K562 (cell line): ENCODE data around the gene FRMPD2. TPM values are rescaled to one million over a fixed set of nuclear protein-coding genes. Genes with fewer than 3 reads are reported as not detected.

Experiments used
- POLR2G ChIP-seq: fragments of 200-400 bp; formaldehyde crosslinking; IDR thresholded peaks from 2 replicates; pipeline ENCODE4 v1.6.1; 2017; ENCODE audit warnings: low read depth, mild to moderate bottlenecking, antibody characterized with exemption, low read length, moderate library complexity
- RFX7 ChIP-seq: fragments of 250-450 bp; sonication (Bioruptor Pico); IDR thresholded peaks from 2 replicates; pipeline ENCODE4 v1.5.1; 2021; ENCODE audit warnings: mild to moderate bottlenecking
- ZNF395 ChIP-seq: fragments of 200-800 bp; sonication (Bioruptor generic); IDR thresholded peaks from 2 replicates; pipeline ENCODE4 v1.6.1; 2017; ENCODE audit warnings: missing genetic modification characterization, missing compliant biosample characterization
- polyA plus RNA-seq, 8 experiments: library from polyadenylated mRNA; depleted of rRNA in 4 of 8; stranded (reverse) in 5 of 8; unstranded in 3 of 8; fragments of >200 nt; fragmentation: Nextera tagmentation in 2 of 8; fragmentation: Illumina TruSeq in 1 of 8; extraction: Ambion mirVana in 2 of 8; extraction: Trizol in 1 of 8; gene quantifications; 2 replicates each; pipeline versions ENCODE4 v1.2.1 to v1.2.3, GENCODE V29; 2011 to 2014; ENCODE audit warnings: inconsistent platforms in 1 of 8, missing spikeins in 1 of 8
- total RNA-seq, 7 experiments: library from RNA; depleted of rRNA in 6 of 7; stranded (reverse); fragments of >200 nt in 6 of 7; fragmentation: Illumina TruSeq in 2 of 7; extraction: Trizol in 2 of 7; gene quantifications; 2 replicates each; pipeline versions ENCODE4 v1.2.1 to v1.2.3, GENCODE V29; 2011 to 2021; ENCODE audit warnings: low replicate concordance in 1 of 7
- TF ChIP-seq, protein P1 (sequence below): fragments of 450-650 bp; formaldehyde crosslinking; IDR thresholded peaks from 2 replicates; pipeline ENCODE4 v1.4.0; 2022; ENCODE audit warnings: missing genetic modification characterization
- TF ChIP-seq, protein P2 (sequence below): fragments of 250-450 bp; sonication (Bioruptor Pico); IDR thresholded peaks from 2 replicates; pipeline ENCODE4 v1.4.0; 2020

Gene FRMPD2
- total and polyA plus RNA-seq, 9 of the 15 experiments (the other 6 are each of a cell fraction or from before 2014, with no cell fraction given), result 0.12 to 0.95 (median 0.33) TPM

- TF ChIP-seq, protein P1, sequence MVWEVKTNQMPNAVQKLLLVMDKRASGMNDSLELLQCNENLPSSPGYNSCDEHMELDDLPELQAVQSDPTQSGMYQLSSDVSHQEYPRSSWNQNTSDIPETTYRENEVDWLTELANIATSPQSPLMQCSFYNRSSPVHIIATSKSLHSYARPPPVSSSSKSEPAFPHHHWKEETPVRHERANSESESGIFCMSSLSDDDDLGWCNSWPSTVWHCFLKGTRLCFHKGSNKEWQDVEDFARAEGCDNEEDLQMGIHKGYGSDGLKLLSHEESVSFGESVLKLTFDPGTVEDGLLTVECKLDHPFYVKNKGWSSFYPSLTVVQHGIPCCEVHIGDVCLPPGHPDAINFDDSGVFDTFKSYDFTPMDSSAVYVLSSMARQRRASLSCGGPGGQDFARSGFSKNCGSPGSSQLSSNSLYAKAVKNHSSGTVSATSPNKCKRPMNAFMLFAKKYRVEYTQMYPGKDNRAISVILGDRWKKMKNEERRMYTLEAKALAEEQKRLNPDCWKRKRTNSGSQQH (CRISPR knock-in tag), result no peak
- TF ChIP-seq, protein P2, sequence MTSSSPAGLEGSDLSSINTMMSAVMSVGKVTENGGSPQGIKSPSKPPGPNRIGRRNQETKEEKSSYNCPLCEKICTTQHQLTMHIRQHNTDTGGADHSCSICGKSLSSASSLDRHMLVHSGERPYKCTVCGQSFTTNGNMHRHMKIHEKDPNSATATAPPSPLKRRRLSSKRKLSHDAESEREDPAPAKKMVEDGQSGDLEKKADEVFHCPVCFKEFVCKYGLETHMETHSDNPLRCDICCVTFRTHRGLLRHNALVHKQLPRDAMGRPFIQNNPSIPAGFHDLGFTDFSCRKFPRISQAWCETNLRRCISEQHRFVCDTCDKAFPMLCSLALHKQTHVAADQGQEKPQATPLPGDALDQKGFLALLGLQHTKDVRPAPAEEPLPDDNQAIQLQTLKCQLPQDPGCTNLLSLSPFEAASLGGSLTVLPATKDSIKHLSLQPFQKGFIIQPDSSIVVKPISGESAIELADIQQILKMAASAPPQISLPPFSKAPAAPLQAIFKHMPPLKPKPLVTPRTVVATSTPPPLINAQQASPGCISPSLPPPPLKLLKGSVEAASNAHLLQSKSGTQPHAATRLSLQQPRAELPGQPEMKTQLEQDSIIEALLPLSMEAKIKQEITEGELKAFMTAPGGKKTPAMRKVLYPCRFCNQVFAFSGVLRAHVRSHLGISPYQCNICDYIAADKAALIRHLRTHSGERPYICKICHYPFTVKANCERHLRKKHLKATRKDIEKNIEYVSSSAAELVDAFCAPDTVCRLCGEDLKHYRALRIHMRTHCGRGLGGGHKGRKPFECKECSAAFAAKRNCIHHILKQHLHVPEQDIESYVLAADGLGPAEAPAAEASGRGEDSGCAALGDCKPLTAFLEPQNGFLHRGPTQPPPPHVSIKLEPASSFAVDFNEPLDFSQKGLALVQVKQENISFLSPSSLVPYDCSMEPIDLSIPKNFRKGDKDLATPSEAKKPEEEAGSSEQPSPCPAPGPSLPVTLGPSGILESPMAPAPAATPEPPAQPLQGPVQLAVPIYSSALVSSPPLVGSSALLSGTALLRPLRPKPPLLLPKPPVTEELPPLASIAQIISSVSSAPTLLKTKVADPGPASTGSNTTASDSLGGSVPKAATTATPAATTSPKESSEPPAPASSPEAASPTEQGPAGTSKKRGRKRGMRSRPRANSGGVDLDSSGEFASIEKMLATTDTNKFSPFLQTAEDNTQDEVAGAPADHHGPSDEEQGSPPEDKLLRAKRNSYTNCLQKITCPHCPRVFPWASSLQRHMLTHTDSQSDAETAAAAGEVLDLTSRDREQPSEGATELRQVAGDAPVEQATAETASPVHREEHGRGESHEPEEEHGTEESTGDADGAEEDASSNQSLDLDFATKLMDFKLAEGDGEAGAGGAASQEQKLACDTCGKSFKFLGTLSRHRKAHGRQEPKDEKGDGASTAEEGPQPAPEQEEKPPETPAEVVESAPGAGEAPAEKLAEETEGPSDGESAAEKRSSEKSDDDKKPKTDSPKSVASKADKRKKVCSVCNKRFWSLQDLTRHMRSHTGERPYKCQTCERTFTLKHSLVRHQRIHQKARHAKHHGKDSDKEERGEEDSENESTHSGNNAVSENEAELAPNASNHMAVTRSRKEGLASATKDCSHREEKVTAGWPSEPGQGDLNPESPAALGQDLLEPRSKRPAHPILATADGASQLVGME (CRISPR knock-in tag), result no peak
- TF ChIP-seq ZNF395 (CRISPR knock-in tag) (no peak), RFX7 (CRISPR knock-in tag) (no peak), POLR2G (no peak)
Observed at GRCh38 chr10:48236199-48236621, 38.3 kb downstream of the FRMPD2 start (continued).
